Gastrocnemius medialis (tissue), 4 donors: ENCODE data around the gene CLCN3. TPM values are rescaled to one million over a fixed set of nuclear protein-coding genes. Genes with fewer than 3 reads are reported as not detected.

ENCODE experiments used
- ATAC-seq, 2 donors: fragments of 150-250 bp; one replicate each; pipeline ENCODE4 v1.9.1; 2016
- DNase-seq, 2 donors: peaks; one replicate each; pipeline ENCODE4 v3.0.0-alpha.2; 2019
- H3K27ac ChIP-seq, 4 donors: fragments of 200-600 bp; sonication (generic); 1 replicate in 1 of 4; 2 replicates in 3 of 4; pipeline ENCODE4 v1.5.1; 2016 to 2018; ENCODE audit warnings: mild to moderate bottlenecking in 2 of 4, moderate library complexity in 1 of 4
- H3K27me3 ChIP-seq, 3 donors: fragments of 200-600 bp; sonication (generic) in 2 of 3; 1 replicate in 1 of 3; 2 replicates in 2 of 3; pipeline versions ENCODE4 v1.5.1 to v1.6.0; 2016 to 2019; ENCODE audit warnings: mild to moderate bottlenecking in 1 of 3, moderate library complexity in 1 of 3
- H3K36me3 ChIP-seq, 2 donors: fragments of 200-600 bp; sonication (generic) in 1 of 2; one replicate each; pipeline ENCODE4 v1.5.1; 2017 to 2018
- H3K4me1 ChIP-seq, 2 donors: fragments of 200-600 bp; sonication (generic) in 1 of 2; one replicate each; pipeline ENCODE4 v1.5.1; 2016 to 2017; ENCODE audit warnings: mild to moderate bottlenecking in 2 of 2
- H3K4me3 ChIP-seq, 4 donors: fragments of 200-600 bp; sonication (generic) in 3 of 4; 1 replicate in 1 of 4; 2 replicates in 3 of 4; pipeline ENCODE4 v1.5.1; 2016 to 2019; ENCODE audit warnings: mild to moderate bottlenecking in 2 of 4
- H3K9me3 ChIP-seq, 3 donors: fragments of 200-600 bp; sonication (generic) in 2 of 3; 1 replicate in 1 of 3; 2 replicates in 2 of 3; pipeline ENCODE4 v1.5.1; 2016 to 2019
- POLR2A ChIP-seq, 2 donors: fragments of 450-650 bp; IDR thresholded peaks; one replicate each; pipeline ENCODE4 v1.6.1; 2017; ENCODE audit warnings: antibody characterized with exemption in 2 of 2, mild to moderate bottlenecking in 2 of 2, moderate library complexity in 2 of 2
- in situ Hi-C, 4 donors: fragments of 200-750 bp; cut with MboI; loops; one replicate each; pipeline versions ENCODE4 v1.15.0 to v1.8.0; 2017; ENCODE audit warnings: low sequenced_read_pairs in 4 of 4
- intact Hi-C: fragments of 100-400 bp; cut with DNase I; formaldehyde crosslinking; loops from one replicate; pipeline ENCODE4 v1.15.1; 2023; ENCODE audit warnings: low total_unique reads
- total RNA-seq, 4 donors: library from RNA; depleted of rRNA; stranded (reverse); fragments of >200 nt; gene quantifications; one replicate each; pipeline versions ENCODE4 v1.1.0 to v1.2.3, GENCODE V29; 2016
- TF ChIP-seq, protein P1 (sequence below), 5 experiments: fragments of 450-650 bp in 3 of 5; fragments of 200-600 bp in 2 of 5; sonication (generic) in 2 of 5; IDR thresholded peaks in 4 of 5; conservative IDR thresholded peaks in 1 of 5; 1 replicate in 4 of 5; 2 replicates in 1 of 5; pipeline ENCODE4 v1.5.1; 2016 to 2019; ENCODE audit warnings: antibody characterized with exemption in 5 of 5, mild to moderate bottlenecking in 3 of 5, moderate library complexity in 3 of 5

The CLCN3 gene
- total RNA-seq, 4 donors from 2014 or later = 18.7 to 24.8 (median 20.5) TPM

DNA sequence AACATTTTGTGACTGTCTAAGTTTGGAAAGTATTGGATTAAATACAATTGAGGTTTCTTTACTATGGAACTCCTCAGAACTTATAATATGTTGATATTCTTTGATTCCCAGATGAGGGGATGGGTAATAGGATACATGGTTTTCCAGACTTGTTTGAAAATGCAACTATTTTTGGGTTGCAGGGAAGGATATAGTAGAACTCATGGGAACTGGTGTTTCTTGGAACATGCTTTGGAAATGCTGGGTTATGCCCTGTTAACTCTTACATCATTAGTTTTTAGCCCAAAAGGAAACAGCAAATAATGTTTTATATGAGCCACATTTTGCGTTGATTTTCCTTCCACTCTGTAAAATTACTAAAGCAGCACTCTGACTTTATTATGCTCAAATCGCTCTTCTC is 95.4 kb downstream of the CLCN3 start:
- no peak for DNase-seq
- Histone ChIP-seq H3K27ac (no peak overlapping the region), H3K9me3 (no peaks in the 10 kb centered on the region), H3K27me3 (no peaks in the 10 kb centered on the region), H3K36me3 (peaks cover 0 to 40% of the 10 kb centered on the region in 2 donors), H3K4me1 (peaks cover 0 to 3% of the 10 kb centered on the region in 2 donors), H3K4me3 (no peak overlapping the region)
- TF ChIP-seq, protein P1, sequence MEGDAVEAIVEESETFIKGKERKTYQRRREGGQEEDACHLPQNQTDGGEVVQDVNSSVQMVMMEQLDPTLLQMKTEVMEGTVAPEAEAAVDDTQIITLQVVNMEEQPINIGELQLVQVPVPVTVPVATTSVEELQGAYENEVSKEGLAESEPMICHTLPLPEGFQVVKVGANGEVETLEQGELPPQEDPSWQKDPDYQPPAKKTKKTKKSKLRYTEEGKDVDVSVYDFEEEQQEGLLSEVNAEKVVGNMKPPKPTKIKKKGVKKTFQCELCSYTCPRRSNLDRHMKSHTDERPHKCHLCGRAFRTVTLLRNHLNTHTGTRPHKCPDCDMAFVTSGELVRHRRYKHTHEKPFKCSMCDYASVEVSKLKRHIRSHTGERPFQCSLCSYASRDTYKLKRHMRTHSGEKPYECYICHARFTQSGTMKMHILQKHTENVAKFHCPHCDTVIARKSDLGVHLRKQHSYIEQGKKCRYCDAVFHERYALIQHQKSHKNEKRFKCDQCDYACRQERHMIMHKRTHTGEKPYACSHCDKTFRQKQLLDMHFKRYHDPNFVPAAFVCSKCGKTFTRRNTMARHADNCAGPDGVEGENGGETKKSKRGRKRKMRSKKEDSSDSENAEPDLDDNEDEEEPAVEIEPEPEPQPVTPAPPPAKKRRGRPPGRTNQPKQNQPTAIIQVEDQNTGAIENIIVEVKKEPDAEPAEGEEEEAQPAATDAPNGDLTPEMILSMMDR (IDR thresholded peaks at IDR 0.05 in 4 of 5, conservative IDR thresholded peaks at IDR 0.05 in 1 of 5) = no peak
- TF ChIP-seq POLR2A (IDR thresholded peaks at IDR 0.05) = no peak
- in situ Hi-C loops = loop anchor here in 1 of 4 donors (25.0 kb wide), 1 partner anchor 104 kb away; the partner anchor contains the start of genes CLCN3 and NEK1
- no peak for ATAC-seq
- intact Hi-C loops = no loop called here

DNA sequence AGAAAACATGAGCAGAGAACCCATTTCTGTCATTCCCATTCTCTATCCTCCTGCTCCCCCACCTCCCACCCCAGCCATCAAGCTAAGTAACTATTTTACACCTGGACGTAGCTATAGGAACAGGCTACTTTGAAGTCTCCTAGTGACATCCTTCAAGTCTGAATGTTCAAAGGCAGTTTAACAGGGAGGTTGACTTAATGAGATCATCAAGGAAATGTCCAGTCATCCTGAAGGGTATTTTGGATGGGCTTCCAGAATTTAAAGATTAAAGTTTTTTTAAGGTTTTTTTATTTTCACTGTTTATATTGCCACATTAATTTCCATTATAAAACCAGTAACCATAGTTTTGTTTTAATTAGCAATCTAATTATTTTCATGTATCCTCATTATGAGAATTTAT is 96.3 kb downstream of the CLCN3 start:
- Histone ChIP-seq H3K27me3 (no peaks in the 10 kb centered on the region), H3K4me1 (no peaks in the 10 kb centered on the region), H3K36me3 (peaks cover 0 to 40% of the 10 kb centered on the region in 2 donors), H3K4me3 (no peak overlapping the region), H3K9me3 (no peaks in the 10 kb centered on the region), H3K27ac (no peak overlapping the region)
- ATAC-seq (no peak), DNase-seq (no peak)
- intact Hi-C loops = no loop called here
- no peak for TF ChIP-seq POLR2A (IDR thresholded peaks at IDR 0.05)
- TF ChIP-seq, protein P1 (IDR thresholded peaks at IDR 0.05 in 4 of 5, conservative IDR thresholded peaks at IDR 0.05 in 1 of 5) = no peak
- in situ Hi-C loops = loop anchor here in 1 of 4 donors (25.0 kb wide), 1 partner anchor 104 kb away; the partner anchor contains the start of genes CLCN3 and NEK1

DNA sequence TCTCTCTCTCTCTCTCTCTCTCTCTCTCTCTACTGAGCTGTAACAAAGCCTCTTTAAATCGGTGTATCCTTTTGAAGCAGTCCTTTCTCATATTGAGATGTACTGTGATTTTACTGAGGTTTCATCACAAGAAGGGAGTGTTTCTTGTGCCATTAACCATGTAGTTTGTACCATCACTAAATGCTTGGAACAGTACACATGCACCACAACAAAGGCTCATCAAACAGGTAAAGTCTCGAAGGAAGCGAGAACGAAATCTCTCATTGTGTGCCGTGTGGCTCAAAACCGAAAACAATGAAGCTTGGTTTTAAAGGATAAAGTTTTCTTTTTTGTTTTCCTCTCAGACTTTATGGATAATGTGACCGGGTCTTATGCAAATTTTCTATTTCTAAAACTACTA is 100.2 kb downstream of the CLCN3 start:
- Histone ChIP-seq H3K27me3 (no peaks in the 10 kb centered on the region), H3K27ac (no peak overlapping the region), H3K4me3 (no peak overlapping the region), H3K36me3 (peaks cover 0 to 27% of the 10 kb centered on the region in 2 donors), H3K4me1 (no peaks in the 10 kb centered on the region), H3K9me3 (no peaks in the 10 kb centered on the region)
- in situ Hi-C loops = loop anchor here in 1 of 4 donors (25.0 kb wide), 1 partner anchor 108 kb away; the partner anchor contains the start of genes CLCN3 and NEK1
- no peak for DNase-seq
- ATAC-seq = no peak
- TF ChIP-seq, protein P1 (IDR thresholded peaks at IDR 0.05 in 4 of 5, conservative IDR thresholded peaks at IDR 0.05 in 1 of 5) = no peak
- no peak for TF ChIP-seq POLR2A (IDR thresholded peaks at IDR 0.05)
- intact Hi-C loops = loop anchor here (2.0 kb wide), 1 partner anchor 108 kb away; the partner anchor contains the start of gene NEK1

DNA sequence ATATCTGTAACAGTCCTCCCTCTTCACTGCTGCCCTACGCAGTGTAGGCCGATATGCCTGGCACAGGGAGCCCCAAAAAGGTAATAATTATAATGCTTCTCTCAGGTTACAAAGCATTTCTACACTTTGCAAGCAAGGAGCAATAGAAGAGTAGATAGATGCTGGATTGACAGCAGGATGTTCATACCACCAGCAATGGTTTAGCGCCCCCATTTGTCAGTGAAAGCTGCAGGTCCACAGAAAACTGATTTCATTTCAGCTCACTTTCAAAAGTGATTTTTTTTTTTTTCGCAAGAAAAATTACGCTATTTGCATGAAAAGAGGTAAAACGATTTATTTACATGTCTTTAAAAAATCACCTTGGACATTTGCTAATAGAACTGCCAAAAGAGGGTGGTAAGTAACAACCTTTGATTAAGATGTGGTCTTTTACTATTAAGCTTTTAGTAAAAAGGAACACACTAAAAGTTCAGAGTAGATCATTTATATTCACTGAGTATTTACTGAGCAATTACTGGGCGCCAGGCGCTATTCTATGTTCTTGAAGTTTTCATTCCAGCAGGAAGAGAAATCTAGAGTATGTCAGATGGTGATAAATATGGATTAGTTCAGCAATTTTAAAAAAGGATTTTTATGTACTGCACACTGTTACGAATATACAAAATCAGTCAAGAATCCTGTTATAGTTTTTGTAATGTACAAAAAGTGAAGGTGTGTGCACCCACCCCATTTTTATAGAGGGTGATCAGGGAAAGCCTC is 103.0 kb downstream of the CLCN3 start:
- ATAC-seq (no peak), DNase-seq (no peak)
- Histone ChIP-seq H3K27me3 (no peaks in the 10 kb centered on the region), H3K27ac (no peak overlapping the region), H3K36me3 (peaks cover 0 to 24% of the 10 kb centered on the region in 2 donors), H3K4me1 (no peaks in the 10 kb centered on the region), H3K9me3 (no peaks in the 10 kb centered on the region), H3K4me3 (no peak overlapping the region)
- intact Hi-C loops (no loop called here), in situ Hi-C loops (loop anchor here in 1 of 4 donors (25.0 kb wide), 1 partner anchor 111 kb away; the partner anchor contains the start of genes CLCN3 and NEK1)
- TF ChIP-seq POLR2A (IDR thresholded peaks at IDR 0.05) = no peak
- TF ChIP-seq, protein P1 (IDR thresholded peaks at IDR 0.05 in 4 of 5, conservative IDR thresholded peaks at IDR 0.05 in 1 of 5) = no peak
